Bronchial epithelial cell (primary cell): ENCODE data around the gene ZNF329. TPM values are rescaled to one million over a fixed set of nuclear protein-coding genes. Genes with fewer than 3 reads are reported as not detected.

Source experiments
- DNase-seq: peaks from one replicate; pipeline ENCODE4 v3.0.0-alpha.2; 2010; ENCODE audit warnings: low read depth
- FAIRE-seq: peaks from 2 replicates; lab custom pipeline; 2011; peaks lifted over from hg19 to GRCh38; lab: Jason Lieb, UNC
- H3K27me3 ChIP-seq: 2 replicates; pipeline ENCODE4 v1.5.1; 2011; ENCODE audit warnings: low read length; ENCODE audit not compliant: control insufficient read depth, insufficient read depth
- H3K36me3 ChIP-seq: 2 replicates; pipeline ENCODE4 v1.5.1; 2011; ENCODE audit warnings: low read length; ENCODE audit not compliant: control insufficient read depth, insufficient read depth
- H3K4me3 ChIP-seq: 2 replicates; pipeline ENCODE4 v1.5.1; 2011; ENCODE audit warnings: mild to moderate bottlenecking, low read depth, low read length, control low read depth
- total RNA-seq: library from RNA; depleted of rRNA; stranded (reverse); fragments of >200 nt; gene quantifications from 2 replicates; pipeline ENCODE4 v1.2.1, GENCODE V29; 2014
- TF ChIP-seq, protein P1 (sequence below): IDR thresholded peaks from 2 replicates; pipeline ENCODE4 v1.5.1; 2011; ENCODE audit warnings: mild to moderate bottlenecking, moderate library complexity, low read length, control low read depth, inconsistent platforms; ENCODE audit not compliant: insufficient read depth, severe bottlenecking

Gene ZNF329
- total RNA-seq, 1 donor from 2014 or later = 14.5 TPM

DNA sequence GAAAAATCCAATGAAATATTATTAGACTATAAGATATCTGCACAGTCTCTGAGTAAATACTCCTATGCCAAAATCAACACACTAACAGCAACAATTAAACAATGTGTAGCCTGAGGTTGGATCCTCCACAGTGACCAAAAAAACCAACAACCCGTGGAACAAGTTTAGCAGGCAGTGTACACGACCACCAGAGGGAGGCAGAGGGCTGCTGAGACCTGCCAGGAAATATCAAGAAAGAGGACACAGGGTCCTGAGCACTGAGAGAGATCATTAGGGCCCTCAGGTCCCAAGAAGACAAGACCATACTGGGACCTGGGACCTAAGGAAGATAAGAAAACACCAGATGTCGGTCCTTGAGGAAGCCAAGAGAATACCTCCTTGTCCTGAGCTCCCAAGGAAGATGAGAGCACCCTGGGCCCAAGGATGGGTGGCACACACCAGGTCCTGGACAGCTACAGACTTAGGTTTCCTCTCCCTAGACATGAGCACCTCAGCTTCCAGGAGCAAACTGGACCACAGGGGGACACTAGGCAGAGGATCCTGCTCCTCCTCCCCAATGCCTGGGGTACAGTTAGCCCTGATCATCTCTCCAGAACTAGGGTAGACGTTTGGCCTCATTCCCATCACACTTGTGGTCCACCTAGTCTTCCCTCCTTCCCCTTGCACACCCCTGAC lies 31.4 kb upstream of the ZNF329 start:
- FAIRE-seq (peak; percentile 60), DNase-seq (peak; percentile 20)
- TF ChIP-seq, protein P1, sequence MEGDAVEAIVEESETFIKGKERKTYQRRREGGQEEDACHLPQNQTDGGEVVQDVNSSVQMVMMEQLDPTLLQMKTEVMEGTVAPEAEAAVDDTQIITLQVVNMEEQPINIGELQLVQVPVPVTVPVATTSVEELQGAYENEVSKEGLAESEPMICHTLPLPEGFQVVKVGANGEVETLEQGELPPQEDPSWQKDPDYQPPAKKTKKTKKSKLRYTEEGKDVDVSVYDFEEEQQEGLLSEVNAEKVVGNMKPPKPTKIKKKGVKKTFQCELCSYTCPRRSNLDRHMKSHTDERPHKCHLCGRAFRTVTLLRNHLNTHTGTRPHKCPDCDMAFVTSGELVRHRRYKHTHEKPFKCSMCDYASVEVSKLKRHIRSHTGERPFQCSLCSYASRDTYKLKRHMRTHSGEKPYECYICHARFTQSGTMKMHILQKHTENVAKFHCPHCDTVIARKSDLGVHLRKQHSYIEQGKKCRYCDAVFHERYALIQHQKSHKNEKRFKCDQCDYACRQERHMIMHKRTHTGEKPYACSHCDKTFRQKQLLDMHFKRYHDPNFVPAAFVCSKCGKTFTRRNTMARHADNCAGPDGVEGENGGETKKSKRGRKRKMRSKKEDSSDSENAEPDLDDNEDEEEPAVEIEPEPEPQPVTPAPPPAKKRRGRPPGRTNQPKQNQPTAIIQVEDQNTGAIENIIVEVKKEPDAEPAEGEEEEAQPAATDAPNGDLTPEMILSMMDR = peak; percentile 55
- peaks cover 17% of the 10 kb centered on the region for H3K36me3 ChIP-seq
- peak overlapping the region; percentile 95 for H3K4me3 ChIP-seq
- no peaks in the 10 kb centered on the region for H3K27me3 ChIP-seq

DNA sequence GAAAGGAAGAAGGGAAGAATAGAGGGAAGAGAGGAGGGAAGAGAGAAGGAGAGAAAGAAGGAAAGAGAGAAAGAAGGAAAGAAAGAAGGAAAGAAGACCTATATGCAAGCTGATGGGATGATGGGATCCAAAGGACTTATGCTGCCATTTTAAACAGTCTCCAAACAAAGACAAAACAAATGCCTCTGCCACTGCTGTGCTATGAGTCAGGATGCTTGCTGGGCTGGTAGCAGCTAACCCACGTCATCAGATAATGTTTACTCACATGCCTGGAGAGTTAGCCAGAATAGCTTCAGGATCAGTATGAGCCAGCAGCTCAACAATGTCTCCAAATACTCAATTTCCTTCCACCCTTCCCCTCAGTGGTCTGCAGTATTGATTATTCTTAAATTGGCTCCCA lies 20.3 kb upstream of the ZNF329 start:
- FAIRE-seq (no peak), DNase-seq (peak; percentile 73)
- Histone ChIP-seq H3K4me3 (no peak overlapping the region), H3K27me3 (no peaks in the 10 kb centered on the region), H3K36me3 (no peaks in the 10 kb centered on the region)
- TF ChIP-seq, protein P1 = no peak

DNA sequence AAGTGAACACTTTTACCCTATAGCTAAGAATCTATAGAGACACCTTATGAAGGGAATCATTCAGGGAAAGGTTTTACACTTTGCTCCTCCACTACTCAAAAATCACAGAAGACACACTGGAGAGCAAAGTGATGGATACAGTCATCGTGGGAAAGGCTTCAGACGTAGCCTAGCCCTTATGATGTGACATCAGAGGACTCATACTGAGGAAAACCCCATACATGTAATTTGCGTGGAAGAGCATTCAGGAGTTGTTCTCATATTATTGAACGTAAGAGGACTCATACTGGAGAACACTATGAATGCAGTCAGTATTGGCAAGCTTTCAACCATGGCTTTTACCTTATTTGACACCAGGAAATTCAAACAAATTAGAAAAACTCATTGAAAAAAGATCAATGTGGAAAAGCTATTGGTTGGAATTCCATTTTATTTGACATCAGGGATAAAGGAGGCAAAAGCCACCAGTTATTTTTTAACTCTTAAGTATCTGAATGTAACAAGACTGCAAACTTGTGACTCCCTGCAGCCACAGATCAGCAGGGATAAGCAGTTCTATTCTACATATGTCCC lies 16.2 kb upstream of the ZNF329 start:
- no peak overlapping the region for H3K4me3 ChIP-seq
- TF ChIP-seq, protein P1 = no peak
- H3K36me3 ChIP-seq = no peaks in the 10 kb centered on the region
- FAIRE-seq (no peak), DNase-seq (no peak)
- no peaks in the 10 kb centered on the region for H3K27me3 ChIP-seq

DNA sequence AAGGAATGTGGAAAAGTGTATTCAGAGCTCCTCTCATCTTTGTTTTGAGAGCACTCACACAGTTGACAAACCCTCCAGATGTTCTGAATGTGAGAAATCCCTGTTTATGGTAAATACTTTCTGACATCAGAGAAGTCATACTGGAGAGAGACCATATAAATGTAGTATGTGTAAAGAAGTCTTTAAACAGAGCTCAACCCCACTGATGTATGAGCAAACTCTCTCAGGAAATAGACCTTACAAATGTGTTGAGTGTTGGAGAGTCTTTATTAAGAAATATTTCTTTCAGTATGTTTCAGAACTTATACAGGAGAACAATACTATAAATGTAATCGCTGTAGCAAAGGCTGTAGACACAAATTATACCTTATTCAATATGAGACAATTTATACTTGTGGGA lies 15.7 kb upstream of the ZNF329 start:
- FAIRE-seq (no peak), DNase-seq (no peak)
- H3K4me3 ChIP-seq = no peak overlapping the region
- TF ChIP-seq, protein P1 = no peak
- no peaks in the 10 kb centered on the region for H3K27me3 ChIP-seq
- no peaks in the 10 kb centered on the region for H3K36me3 ChIP-seq

DNA sequence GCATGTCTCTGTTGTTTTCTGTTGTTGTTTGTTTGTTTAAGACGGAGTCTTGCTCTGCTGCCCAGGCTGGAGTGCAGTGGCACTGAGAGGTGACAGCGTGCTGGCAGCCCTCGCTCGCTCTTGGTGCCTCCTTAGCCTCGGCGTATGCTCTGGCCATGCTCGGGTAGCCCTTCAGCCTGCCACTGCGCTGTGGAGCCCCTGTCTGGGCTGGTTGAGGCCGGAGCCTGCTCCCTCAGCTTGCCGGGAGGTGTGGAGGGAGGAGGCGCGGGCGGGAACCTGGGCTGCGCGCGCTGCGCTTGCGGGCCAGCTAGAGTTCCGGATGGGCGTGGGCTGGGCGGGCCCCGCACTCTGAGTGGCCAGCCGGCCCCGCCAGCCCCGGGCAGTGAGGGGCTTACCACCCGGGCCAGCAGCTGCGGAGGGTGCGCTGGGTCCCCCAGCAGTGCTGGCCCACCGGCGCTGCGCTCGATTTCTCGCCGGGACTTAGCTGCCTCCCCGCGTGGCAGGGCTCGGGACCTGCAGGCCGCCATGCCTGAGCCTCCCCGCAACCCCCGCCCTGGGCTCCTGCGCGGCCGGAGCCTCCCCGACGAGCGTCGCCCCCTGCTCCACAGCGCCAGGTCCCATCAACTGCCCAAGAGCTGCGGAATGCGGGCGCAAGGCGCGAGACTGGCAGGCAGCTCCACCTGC lies 6.6 kb upstream of the ZNF329 start:
- Histone ChIP-seq H3K36me3 (no peaks in the 10 kb centered on the region), H3K27me3 (no peaks in the 10 kb centered on the region), H3K4me3 (no peak overlapping the region)
- DNase-seq (no peak), FAIRE-seq (no peak)
- TF ChIP-seq, protein P1 = no peak
